ENCODE measurements around the gene MAPT.

The MAPT gene

GRCh38 chr17:45900723-45901415 lies 6.5 kb downstream of the MAPT start:
- peaks cover 20% of the 10 kb centered on the region for H3K27me3 ChIP-seq (ENCODE audit: control insufficient read depth, low read length)
- no peak overlapping the region for H3K4me3 ChIP-seq (ENCODE audit: low read length)
- H3K9me3 ChIP-seq (ENCODE audit: control insufficient read depth, insufficient read depth, low read length), result no peaks in the 10 kb centered on the region
- H3K36me3 ChIP-seq (ENCODE audit: control insufficient read depth, low read length), result no peaks in the 10 kb centered on the region
- no peaks in the 10 kb centered on the region for H4K20me1 ChIP-seq (ENCODE audit: control insufficient read depth, insufficient read depth, low read depth, low read length)
- H3K27ac ChIP-seq (ENCODE audit: low read depth, low read length), result no peak overlapping the region
- TF ChIP-seq CTCF (IDR thresholded peaks at IDR 0.05; ENCODE audit: low read depth, low read length, poor library complexity, severe bottlenecking), result no peak
- TF ChIP-seq EZH2phosphoT487 (IDR thresholded peaks at IDR 0.05; ENCODE audit: borderline replicate concordance, low read length), result no peak
- no peaks in the 10 kb centered on the region for H3K79me2 ChIP-seq (ENCODE audit: control insufficient read depth, low read length)
- H3K9me2 ChIP-seq (replicated peaks; ENCODE audit: control insufficient read depth, low read length), result no peaks in the 10 kb centered on the region
- no peak overlapping the region for H3K4me2 ChIP-seq (ENCODE audit: low read length)
- H3F3A ChIP-seq (ENCODE audit: control insufficient read depth, insufficient read depth), result no peaks in the 10 kb centered on the region
- no peaks in the 10 kb centered on the region; the same call in 1 of the 2 replicates for H3K4me1 ChIP-seq (ENCODE audit: control insufficient read depth, low read length)

- H3K4me2 ChIP-seq (ENCODE audit: low read length), result no peak overlapping the region
Observed at GRCh38 chr17:45902892-45903346, 8.6 kb downstream of the MAPT start.

GRCh38 chr17:45904866-45905265 lies 10.5 kb downstream of the MAPT start:
- Histone ChIP-seq H3F3A (ENCODE audit: control insufficient read depth, insufficient read depth) (no peaks in the 10 kb centered on the region), H4K20me1 (ENCODE audit: control insufficient read depth, insufficient read depth, low read depth, low read length) (no peaks in the 10 kb centered on the region), H3K4me2 (ENCODE audit: low read length) (no peak overlapping the region), H3K36me3 (ENCODE audit: control insufficient read depth, low read length) (no peaks in the 10 kb centered on the region), H3K4me1 (ENCODE audit: control insufficient read depth, low read length) (0 out of 2 replicates have a peak, but pooled peaks cover 2% of the 10 kb centered on the region), H3K4me3 (ENCODE audit: low read length) (no peak overlapping the region), H3K27me3 (ENCODE audit: control insufficient read depth, low read length) (peaks cover 15% of the 10 kb centered on the region; the same call in 1 of the 2 replicates), H3K9me2 (replicated peaks; ENCODE audit: control insufficient read depth, low read length) (no peaks in the 10 kb centered on the region), H3K9me3 (ENCODE audit: control insufficient read depth, insufficient read depth, low read length) (no peaks in the 10 kb centered on the region), H3K27ac (ENCODE audit: low read depth, low read length) (no peak overlapping the region), H3K79me2 (ENCODE audit: control insufficient read depth, low read length) (no peaks in the 10 kb centered on the region)
- TF ChIP-seq EZH2phosphoT487 (IDR thresholded peaks at IDR 0.05; ENCODE audit: borderline replicate concordance, low read length) (no peak), CTCF (IDR thresholded peaks at IDR 0.05; ENCODE audit: low read depth, low read length, poor library complexity, severe bottlenecking) (no peak)

More at GRCh38 chr17:45902892-45903346, 8.6 kb downstream of the MAPT start:
- 0 out of 2 replicates have a peak, but pooled peaks cover 2% of the 10 kb centered on the region for H3K4me1 ChIP-seq (ENCODE audit: control insufficient read depth, low read length)
- no peaks in the 10 kb centered on the region for H3K79me2 ChIP-seq (ENCODE audit: control insufficient read depth, low read length)
- no peaks in the 10 kb centered on the region for H3K9me3 ChIP-seq (ENCODE audit: control insufficient read depth, insufficient read depth, low read length)
- H3K9me2 ChIP-seq (replicated peaks; ENCODE audit: control insufficient read depth, low read length), result no peaks in the 10 kb centered on the region
- H3K27ac ChIP-seq (ENCODE audit: low read depth, low read length), result no peak overlapping the region
- H3K27me3 ChIP-seq (ENCODE audit: control insufficient read depth, low read length), result peaks cover 11% of the 10 kb centered on the region
- no peaks in the 10 kb centered on the region for H4K20me1 ChIP-seq (ENCODE audit: control insufficient read depth, insufficient read depth, low read depth, low read length)
- no peak for TF ChIP-seq CTCF (IDR thresholded peaks at IDR 0.05; ENCODE audit: low read depth, low read length, poor library complexity, severe bottlenecking)
- TF ChIP-seq EZH2phosphoT487 (IDR thresholded peaks at IDR 0.05; ENCODE audit: borderline replicate concordance, low read length), result no peak
- no peaks in the 10 kb centered on the region for H3K36me3 ChIP-seq (ENCODE audit: control insufficient read depth, low read length)
- no peaks in the 10 kb centered on the region for H3F3A ChIP-seq (ENCODE audit: control insufficient read depth, insufficient read depth)
- no peak overlapping the region for H3K4me3 ChIP-seq (ENCODE audit: low read length)
